Panc1 (cell line): ENCODE measurements around the gene CREB5. TPM values are rescaled to one million over a fixed set of nuclear protein-coding genes. Genes with fewer than 3 reads are reported as not detected.

Experiments used
- ATAC-seq: fragments of 200-7000 bp; cut with Tn5 transposase; 2 replicates; pipeline ENCODE4 v1.9.1; 2020; ENCODE audit warnings: mild to moderate bottlenecking, moderate library complexity
- BruUV-seq: library from RNA; stranded (reverse); fragments of 400-500 nt; replicated peaks from 2 replicates; lab custom pipeline; 2021; lab: Mats Ljungman, UMichigan
- CTCF ChIA-PET: fragments of 300-600 bp; sonication (Branson Sonifier 250); formaldehyde crosslinking; loops from one replicate; lab custom pipeline; 2022; ENCODE audit warnings: antibody characterized with exemption; lab: Charles Lee
- POLR2A ChIA-PET: fragments of 300-600 bp; sonication (Branson Sonifier 250); formaldehyde crosslinking; loops from one replicate; lab custom pipeline; 2022; ENCODE audit warnings: antibody characterized with exemption; lab: Charles Lee
- DNase-seq: peaks from one replicate; pipeline ENCODE4 v3.0.0-alpha.2; 2010; ENCODE audit warnings: low read depth, low spot score
- H3K27ac ChIP-seq: 2 replicates; pipeline ENCODE4 v1.5.1; 2011; ENCODE audit warnings: mild to moderate bottlenecking, low read length, inconsistent platforms
- H3K27me3 ChIP-seq: fragments of 200-500 bp; sonication (Bioruptor generic); 2 replicates; pipeline ENCODE4 v1.6.0; 2014; ENCODE audit warnings: low read length, inconsistent platforms; ENCODE audit not compliant: control insufficient read depth, insufficient read depth
- H3K36me3 ChIP-seq: fragments of 200-500 bp; sonication (Bioruptor generic); 2 replicates; pipeline ENCODE4 v1.5.1; 2014; ENCODE audit warnings: inconsistent platforms, mild to moderate bottlenecking, low read length, moderate library complexity; ENCODE audit not compliant: control insufficient read depth, insufficient read depth
- H3K4me1 ChIP-seq: 2 replicates; pipeline ENCODE4 v1.5.1; 2011; ENCODE audit warnings: inconsistent platforms, mild to moderate bottlenecking, low read length, moderate library complexity; ENCODE audit not compliant: control insufficient read depth, insufficient read depth
- H3K4me3 ChIP-seq, 2 experiments: 2 replicates each; pipeline ENCODE4 v1.5.1; 2011 to 2012; ENCODE audit warnings: low read depth in 2 of 2, low read length in 2 of 2, mild to moderate bottlenecking in 2 of 2, inconsistent platforms in 1 of 2, moderate library complexity in 1 of 2
- H3K9me3 ChIP-seq: fragments of 200-500 bp; sonication (Bioruptor generic); 2 replicates; pipeline ENCODE4 v1.5.1; 2014; ENCODE audit warnings: low read depth, mild to moderate bottlenecking, inconsistent platforms, low read length, moderate library complexity; ENCODE audit not compliant: control insufficient read depth, insufficient read depth
- CTCF ChIP-seq: fragments of 450-650 bp; IDR thresholded peaks from 2 replicates; pipeline ENCODE4 v1.5.1; 2017; ENCODE audit warnings: mild to moderate bottlenecking
- POLR2AphosphoS5 ChIP-seq: IDR thresholded peaks from 2 replicates; pipeline ENCODE4 v1.6.1; 2012; ENCODE audit warnings: mild to moderate bottlenecking, low read depth, low read length, moderate library complexity
- REST ChIP-seq, 2 experiments: IDR thresholded peaks; 2 replicates each; pipeline ENCODE4 v1.6.1; 2011 to 2012; ENCODE audit warnings: low read depth in 2 of 2, control low read depth in 1 of 2, low read length in 1 of 2, mild to moderate bottlenecking in 1 of 2, moderate library complexity in 1 of 2; ENCODE audit not compliant: insufficient read depth in 1 of 2
- SIN3A ChIP-seq: IDR thresholded peaks from 2 replicates; pipeline ENCODE4 v1.6.1; 2012; ENCODE audit warnings: low read depth, mild to moderate bottlenecking, low read length, moderate library complexity, borderline replicate concordance; ENCODE audit not compliant: insufficient read depth
- TCF7L2 ChIP-seq: IDR thresholded peaks from 2 replicates; pipeline ENCODE4 v1.6.1; 2011; ENCODE audit warnings: mild to moderate bottlenecking, low read depth, low read length, inconsistent platforms
- in situ Hi-C: cut with HindIII; loops from 2 replicates; pipeline ENCODE4 v1.10.0; 2016; ENCODE audit warnings: low sequenced_read_pairs, low pct_unique_long_range_greater_than_20kb
- intact Hi-C: fragments of 100-400 bp; cut with micrococcal nuclease; formaldehyde crosslinking; loops from one replicate; pipeline ENCODE4 v1.10.0; 2022; ENCODE audit not compliant: unreplicated experiment
- total RNA-seq: library from RNA; stranded (reverse); gene quantifications from one replicate; pipeline ENCODE4 v1.2.1, GENCODE V29; 2021; ENCODE audit not compliant: unreplicated experiment

Gene CREB5
- total RNA-seq, 1 experiment from 2014 or later = 3.1 TPM

- ChIA-PET POLR2A (interaction anchor here (0.7 kb wide), 1 partner anchor 66 kb away, joined by 12 read pairs; no protein-coding TSS in a partner anchor), CTCF (no interaction called here)
- no peak for ATAC-seq
- BruUV-seq = no TSS peak
- DNase-seq = no peak
- no peak for TF ChIP-seq TCF7L2
- no peak for TF ChIP-seq CTCF
- no peak for TF ChIP-seq SIN3A
- no peak for TF ChIP-seq POLR2AphosphoS5
- no peak for TF ChIP-seq REST (IDR thresholded peaks at IDR 0.05; ENCODE audit: insufficient read depth in 1 of 2, low read depth in 2 of 2, low read length in 1 of 2)
- no peaks in the 10 kb centered on the region for H3K9me3 ChIP-seq
- peaks cover 57% of the 10 kb centered on the region for H3K27me3 ChIP-seq
- H3K36me3 ChIP-seq = no peaks in the 10 kb centered on the region
- H3K4me1 ChIP-seq = no peaks in the 10 kb centered on the region
- in situ Hi-C loops (no loop called here), intact Hi-C loops (no loop called here)
- H3K4me3 ChIP-seq = no peak overlapping the region
- H3K27ac ChIP-seq = no peak overlapping the region
These were observed 22.8 kb downstream of the CREB5 start for GRCh38 chr7:28435152-28435551.

GRCh38 chr7:28435732-28436378 lies 23.5 kb downstream of the CREB5 start:
- TF ChIP-seq POLR2AphosphoS5 (no peak), SIN3A (no peak), REST (IDR thresholded peaks at IDR 0.05; ENCODE audit: insufficient read depth in 1 of 2, low read depth in 2 of 2, low read length in 1 of 2) (no peak), CTCF (no peak), TCF7L2 (no peak)
- CTCF ChIA-PET = no interaction called here
- ATAC-seq = no peak

More at GRCh38 chr7:28435732-28436378, 23.5 kb downstream of the CREB5 start:
- no peaks in the 10 kb centered on the region for H3K4me1 ChIP-seq
- no peak overlapping the region for H3K4me3 ChIP-seq
- no TSS peak for BruUV-seq
- intact Hi-C loops (no loop called here), in situ Hi-C loops (no loop called here)
- H3K9me3 ChIP-seq = no peaks in the 10 kb centered on the region
- DNase-seq = no peak
- H3K27me3 ChIP-seq = peaks cover 64% of the 10 kb centered on the region
- H3K36me3 ChIP-seq = no peaks in the 10 kb centered on the region
- POLR2A ChIA-PET = no interaction called here
- no peak overlapping the region for H3K27ac ChIP-seq
